GM19025 (cell line): ENCODE data around the gene AP1S3.
A peak's percentile ranks its signal among the peaks of the same experiment; 100 is the strongest.

Experiments
- ATAC-seq: cut with Tn5 transposase; IDR thresholded peaks from one replicate; pipeline ENCODE4 v1.9.1; 2021; ENCODE audit warnings: mild to moderate bottlenecking, low read depth, moderate library complexity; ENCODE audit not compliant: unreplicated experiment

Gene AP1S3

DNA sequence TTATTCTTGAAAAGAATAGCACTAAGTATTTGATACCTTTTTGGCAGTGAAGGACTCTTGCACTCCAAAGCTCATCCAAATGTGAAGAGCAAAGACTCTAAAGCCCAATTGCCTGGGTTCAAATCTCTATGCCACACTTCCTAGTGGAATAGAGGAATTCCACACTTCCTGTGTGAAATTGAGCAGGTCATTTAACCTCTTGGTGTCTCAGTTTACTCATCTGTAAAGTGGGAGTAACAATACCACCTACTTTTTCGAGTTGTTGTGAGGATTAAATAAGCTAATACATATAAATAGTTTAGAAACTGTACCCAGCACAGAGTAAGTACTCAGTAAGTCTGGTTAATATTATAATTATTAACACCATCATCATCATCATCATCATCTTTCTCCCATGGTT is 72.6 kb downstream of the AP1S3 start:
- no peak for ATAC-seq

DNA sequence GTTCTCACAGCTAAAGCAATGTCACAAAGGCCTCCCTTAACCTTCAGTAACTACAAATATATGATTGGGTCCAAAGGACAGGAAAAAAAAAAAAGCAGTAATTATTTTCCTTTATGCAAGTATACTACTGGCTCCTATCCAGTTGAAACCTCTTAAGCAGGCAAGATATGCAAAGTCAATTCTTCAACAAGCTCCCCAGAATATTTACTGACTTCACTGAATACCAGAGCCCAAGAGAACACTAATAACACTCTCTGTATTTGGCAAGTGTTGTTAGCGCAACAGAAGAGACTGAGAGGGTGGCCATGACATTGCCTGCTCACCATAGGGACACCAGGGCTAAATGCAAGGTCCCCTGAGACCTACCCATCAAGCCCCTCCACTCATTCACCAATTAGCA is 74.5 kb downstream of the AP1S3 start:
- no peak for ATAC-seq

DNA sequence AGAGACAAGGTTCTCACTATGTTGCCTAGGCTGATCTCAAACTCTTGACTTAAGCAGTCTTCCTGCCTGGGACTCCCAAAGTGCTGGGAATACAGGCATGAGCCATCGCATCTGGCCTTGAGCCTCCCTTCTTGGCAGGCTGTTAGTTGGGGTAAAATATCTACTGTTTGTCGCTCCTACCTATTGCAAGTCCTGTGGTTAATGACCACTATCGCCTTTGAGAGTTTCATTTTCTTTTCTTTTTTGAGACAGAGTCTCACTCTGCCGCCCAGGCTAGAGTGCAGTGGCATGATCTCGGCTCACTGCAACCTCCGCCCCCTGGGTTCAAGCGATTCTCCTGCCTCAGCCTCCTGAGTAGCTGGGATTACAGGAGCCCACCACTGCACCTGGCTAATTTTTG is 75.6 kb downstream of the AP1S3 start:
- peak; percentile 67 for ATAC-seq

DNA sequence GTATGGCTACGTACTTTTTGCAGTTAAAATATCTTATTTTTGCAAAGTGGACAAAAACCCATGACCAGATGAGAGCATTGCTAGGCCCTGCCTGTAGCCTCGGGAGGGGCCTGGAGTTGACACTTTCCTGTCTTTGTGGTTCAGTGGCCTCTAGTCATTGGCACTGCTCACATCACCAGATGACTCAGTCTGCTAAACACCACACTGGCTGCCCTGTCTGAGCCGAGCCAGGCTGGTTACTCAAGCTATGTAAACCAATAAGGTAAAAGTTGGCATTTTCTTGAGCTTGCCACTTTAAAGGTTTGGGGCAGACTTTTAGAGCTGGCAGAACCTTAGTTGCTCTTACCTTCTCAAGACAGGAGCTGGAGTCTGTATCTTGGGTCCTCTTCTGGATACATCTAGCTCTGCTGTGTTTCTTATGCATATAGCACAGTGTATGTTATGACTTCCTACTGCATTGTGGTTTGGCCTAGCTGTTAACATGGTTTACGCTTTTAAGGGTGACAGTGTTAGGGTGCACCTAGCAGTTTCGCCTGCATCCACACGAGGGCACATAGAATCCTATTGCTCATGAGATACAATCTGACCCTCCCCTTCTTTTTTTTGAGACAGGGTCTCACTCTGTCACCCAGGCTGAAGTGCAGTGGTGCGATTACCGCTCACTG is 76.4 kb downstream of the AP1S3 start:
- ATAC-seq = peak; percentile 71

DNA sequence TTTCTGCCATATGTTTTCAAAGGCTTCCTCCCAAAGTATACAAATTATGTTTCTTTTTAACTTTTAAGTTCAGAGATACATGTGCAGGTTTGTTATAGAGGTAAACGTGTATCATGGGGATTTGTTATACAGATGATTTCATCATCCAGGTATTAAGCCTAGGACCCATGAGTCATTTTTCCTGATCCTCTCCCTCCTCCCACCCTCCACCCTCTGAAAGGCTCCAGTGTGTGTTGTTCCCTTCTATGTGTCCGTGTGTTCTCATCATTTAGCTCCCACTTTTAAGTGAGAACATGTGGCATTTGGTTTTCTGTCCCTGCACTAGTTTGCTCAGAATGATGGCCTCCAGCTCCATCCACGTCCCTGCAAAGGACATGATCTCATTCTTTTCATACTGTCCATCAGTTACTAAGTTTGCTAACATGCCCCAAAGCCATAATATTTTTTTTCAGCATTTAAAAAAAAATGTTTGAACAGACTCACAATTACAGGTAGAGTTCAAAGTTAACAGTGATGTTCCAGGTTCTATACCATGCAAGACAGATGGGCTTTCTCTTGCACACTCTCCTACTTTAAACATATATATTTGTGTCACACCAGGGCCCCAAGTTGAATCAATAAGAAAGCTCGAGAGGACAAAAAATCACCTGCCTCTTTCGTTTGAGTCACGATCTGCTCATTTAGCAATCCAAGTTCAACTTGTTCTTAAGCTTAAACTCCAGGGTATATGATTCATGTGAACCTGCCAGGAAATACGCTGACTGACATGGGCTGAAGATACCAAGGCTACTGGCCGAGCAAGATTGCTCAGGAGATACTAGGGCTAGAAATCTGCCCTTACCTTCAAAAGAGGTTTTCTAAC is 77.6 kb downstream of the AP1S3 start:
- no peak for ATAC-seq

DNA sequence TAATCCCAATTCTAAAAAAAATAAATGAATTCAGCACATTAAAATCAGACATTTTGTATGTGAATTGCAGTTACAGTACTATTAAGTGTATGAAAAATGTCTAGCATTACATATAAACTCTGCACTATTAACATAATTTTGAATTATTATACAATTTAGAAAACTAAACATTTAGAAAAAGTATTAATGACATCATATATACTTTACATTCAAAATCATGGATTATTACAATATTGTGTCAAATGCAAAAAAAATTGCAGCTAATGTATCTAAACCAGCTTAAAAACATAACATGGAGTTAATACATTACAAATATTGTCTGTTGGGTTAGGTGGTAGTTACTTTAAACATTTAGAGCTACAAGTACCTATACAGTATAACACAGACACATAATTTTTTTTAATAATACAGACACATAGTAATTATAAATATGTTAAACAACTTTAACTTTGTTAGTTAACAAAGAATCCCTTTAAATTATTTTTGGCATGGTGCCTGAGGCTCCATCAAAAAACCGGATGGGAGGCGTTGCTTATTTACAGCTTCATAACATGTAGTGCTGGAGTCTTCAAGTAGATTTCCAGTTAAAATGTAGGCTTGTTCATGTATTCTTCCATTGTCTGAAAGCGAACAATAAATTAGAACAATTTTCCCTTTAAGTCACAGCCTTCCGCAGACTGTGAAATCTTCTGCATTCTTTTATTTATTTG is 79.1 kb downstream of the AP1S3 start:
- no peak for ATAC-seq

DNA sequence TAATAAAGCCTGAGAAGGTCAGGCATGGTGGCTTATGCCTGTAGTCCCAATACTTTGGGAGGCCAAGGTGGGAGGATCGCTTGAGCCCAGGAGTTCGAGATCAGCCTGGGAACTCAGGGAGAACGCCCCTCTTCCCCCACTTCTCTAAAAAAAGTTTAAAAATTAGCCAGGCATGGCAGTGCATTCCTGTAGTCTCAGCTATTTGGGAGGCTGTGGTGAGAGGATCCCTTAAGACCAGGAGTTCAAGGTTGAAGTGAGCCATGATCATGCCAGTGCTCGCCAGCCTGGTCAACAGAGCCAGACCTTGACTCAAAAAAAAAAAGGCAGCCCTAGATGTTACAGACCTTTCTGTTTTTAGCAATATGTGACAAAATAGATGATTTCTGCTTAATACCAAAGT is 83.4 kb downstream of the AP1S3 start:
- no peak for ATAC-seq

DNA sequence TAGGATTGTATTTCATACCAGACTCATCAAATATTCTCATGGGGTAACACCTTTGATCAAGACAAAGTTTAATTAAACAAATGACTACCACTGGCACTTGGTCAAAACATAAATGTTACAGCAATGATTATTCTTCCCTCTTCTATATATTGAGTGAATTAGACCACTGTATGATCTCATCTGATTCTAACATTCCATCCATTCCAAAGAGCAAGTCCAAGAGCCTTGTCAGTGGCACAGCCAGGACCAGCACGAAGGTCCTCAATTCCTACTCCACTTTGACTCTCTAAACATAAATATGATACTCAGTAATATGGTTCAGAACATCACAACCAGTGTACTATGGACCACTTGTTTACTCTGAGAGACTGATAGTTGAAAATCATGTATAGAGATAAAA is 86.4 kb downstream of the AP1S3 start:
- no peak for ATAC-seq

DNA sequence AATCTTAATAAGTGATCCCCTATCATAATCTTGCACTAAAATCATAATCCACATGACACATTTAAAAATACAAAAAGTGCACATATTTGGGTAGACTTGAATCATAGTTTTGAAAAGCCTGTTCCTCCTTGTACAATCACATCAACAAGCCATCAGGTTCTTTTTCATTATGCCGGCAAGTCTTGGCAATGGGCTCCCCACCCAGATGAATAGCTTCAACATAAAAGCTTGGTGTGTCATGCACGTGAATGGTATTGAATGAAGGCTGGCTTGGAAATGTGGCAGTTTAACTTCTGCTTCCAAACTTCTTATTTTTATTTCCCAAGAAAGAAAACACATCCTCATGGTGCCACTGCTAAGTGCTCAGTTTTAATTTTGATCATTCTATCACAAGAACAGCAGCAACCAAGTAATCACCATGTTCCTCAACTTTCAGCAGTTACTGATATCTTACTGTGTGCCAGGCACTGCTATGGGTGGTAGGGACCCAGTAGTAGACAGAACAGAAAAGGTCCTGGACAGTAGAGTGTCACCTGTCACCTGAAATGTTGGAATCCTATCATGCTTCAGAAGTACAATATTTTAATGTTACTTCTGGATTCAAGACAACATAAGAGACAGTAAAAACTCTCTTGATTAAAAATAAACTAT is 89.9 kb downstream of the AP1S3 start:
- ATAC-seq = no peak

DNA sequence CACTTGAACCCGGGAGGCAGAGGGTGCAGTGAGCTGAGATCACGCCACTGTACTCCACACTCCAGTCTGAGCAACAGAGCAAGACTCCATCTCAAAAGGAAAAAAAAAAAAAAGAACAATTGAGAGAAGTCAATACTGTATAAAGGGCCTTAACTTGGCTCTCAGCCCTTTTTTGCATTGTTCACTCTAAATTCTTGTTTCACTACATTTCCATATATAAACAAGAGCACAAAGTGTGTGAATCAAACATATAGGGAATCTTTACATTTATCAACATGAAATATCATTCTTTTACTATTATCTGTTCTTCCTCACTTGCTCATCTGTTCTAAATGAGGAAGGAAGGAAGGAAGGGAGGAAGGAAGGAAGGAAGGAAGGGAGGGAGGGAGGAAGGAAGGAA is 90.8 kb downstream of the AP1S3 start:
- no peak for ATAC-seq

DNA sequence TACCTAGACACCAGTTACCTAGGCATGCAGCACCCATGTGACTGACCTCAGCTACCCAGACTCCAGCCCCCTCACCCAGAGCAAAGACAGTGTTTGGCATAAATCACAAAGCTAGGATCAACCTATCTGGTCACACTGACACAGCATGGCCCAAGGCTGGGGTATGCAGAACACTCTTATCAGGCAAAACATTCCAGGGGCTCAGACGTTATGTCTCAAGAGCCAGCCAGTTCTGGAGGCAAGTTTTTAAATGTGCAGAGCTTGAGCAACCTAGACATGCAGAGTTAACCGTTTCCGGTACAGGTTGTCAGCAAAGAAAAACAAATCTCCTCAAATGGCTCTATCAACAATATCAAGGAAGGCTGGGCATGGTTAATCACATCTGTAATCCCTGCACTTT is 92.8 kb downstream of the AP1S3 start:
- no peak for ATAC-seq

DNA sequence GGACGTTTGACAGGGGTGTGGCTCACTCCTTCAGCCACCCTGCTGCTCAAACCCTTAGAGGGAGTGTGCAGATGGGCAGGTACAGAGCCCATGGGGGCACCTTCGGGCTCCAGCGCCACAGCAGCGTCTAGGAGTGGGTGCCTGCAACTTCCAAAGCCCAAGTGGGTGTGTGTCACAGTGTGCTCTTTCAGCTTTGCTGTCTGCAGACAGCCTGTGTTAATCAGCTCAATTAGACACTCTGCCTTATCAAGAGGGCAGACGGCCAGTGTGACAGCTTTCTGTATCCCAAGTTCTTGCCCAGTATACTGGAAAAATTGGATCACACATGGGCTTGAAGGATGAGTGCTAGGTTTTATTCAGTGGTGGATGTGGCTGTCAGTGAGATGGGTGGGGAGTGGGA is 96.7 kb downstream of the AP1S3 start:
- ATAC-seq = no peak

DNA sequence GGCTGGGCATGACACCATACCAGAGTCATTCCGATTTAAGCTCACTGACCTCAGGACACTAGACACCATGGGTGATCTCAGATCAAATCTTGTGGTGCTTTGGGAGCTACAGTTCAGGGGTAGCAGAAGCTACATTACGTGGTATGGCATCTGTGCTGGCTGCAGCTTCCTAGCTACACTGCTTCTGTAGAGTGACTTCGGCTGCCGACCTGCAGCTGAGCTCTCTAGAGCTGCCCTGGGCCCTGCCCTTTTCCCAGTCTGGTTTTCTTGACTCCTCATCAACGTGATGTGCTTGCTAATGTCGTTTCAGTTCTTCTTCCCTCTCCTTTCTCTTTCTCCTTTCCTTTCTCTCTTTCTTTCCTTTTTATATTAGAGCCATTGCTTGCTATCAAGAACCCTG is 100.2 kb downstream of the AP1S3 start:
- ATAC-seq = no peak

DNA sequence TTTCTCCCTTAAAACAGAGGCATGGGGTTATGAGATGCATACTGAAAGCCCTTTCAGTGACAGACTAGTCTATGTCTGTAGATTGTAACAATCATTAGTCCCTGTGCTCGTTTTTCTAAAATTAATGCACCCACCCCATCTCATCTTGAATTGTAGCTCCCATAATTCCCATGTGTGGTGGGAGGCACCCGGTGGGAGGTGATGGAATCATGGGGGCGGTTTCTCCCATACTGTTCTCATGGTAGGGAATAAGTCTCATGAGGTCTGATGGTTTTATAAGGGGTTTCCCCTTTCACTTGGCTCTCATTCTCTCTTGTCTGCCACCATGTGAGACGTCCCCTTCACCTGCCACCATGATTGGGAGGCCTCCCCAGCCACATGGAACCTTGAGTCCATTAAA is 100.9 kb downstream of the AP1S3 start:
- ATAC-seq = no peak

DNA sequence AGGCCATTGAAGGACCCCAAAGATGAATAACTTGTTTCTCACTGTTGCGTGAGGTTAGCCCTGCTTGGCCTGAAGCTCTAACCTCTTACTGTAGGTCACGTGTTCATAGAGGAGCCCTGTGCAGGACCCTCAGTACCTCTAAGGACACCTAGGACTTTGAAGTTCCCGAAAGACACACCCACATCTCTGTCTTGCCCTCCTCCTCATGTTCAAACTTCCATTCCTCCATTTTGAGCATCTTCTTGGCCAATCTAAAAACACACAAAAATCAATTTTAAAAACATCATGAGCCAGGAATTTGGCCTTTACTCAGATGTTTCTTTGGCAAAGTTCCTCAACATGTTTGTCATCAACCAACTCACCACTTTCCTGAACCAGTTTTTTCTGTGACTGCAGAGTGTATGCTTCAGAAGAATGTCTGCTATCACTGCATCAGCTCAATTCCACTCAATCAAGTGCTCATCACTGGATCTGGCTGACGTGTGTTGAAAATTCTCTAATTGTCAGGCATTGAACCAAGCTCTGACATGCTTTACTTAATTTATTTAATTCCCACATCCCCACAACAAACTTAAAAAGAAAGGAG is 101.6 kb downstream of the AP1S3 start:
- no peak for ATAC-seq

DNA sequence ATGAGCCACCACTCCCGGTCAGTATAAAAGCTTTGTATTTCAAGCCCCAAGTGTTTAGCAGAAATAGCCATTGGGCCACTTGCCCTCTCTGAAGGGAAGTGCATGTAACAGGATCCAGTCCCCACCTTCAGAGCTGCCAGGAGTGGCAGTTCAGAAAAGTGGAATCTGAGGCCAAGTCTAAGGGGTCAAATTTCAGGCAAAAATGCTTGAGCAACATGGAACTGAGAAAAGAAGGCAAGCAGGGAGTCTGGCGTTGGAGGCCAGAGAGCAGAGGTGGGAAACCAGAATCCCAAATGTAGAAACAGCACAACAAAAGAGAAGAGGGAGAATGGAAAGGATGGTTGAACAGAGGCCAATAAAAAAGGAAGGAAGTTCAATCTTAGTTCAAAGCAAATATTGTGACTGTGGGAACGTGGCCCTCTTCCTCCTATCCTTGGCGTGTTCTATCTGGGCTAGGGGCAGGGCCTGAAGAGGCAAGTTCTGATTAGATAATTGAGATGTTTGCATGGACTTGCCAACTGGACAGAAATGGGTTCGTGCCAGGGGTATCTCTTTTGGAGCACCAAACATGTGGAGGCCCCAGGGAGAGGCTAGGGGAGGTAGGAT is 102.2 kb downstream of the AP1S3 start:
- ATAC-seq = no peak

DNA sequence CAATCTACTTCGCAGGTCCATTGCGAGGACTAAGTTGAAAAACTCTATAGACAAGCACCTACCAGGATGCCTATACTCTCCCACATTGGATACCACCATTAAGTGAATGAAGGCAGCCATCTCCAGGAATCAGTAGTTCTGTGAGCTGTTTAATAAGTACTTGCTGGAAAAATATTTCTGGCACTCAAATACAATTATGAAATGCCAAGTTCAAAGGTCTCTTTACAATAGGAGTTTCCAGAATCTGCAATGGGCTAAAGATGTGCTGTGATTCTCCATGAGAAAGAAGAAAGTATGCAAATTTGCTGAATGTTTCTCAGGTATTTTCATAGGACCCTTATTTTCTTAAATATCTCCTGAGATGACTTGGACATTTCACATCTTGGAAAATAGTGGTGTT is 103.0 kb downstream of the AP1S3 start:
- ATAC-seq = no peak

DNA sequence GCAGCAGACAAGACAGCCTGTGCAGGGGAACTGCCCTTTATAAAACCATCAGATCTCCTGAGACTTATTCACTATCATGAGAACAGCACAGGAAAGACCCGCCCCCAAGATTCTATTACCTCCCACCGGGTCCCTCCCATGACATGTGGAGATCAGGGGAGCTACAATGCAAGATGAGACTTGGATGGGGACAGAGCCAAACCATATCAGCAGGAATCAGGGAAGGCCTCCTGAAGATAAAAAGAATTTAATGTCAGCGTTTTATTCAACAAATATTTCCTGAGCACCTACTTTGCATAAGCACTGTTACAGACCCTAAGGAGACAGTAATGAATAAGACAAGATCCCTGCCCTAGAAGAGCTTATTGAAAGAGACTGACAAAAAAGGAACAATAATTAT is 105.0 kb downstream of the AP1S3 start:
- no peak for ATAC-seq

DNA sequence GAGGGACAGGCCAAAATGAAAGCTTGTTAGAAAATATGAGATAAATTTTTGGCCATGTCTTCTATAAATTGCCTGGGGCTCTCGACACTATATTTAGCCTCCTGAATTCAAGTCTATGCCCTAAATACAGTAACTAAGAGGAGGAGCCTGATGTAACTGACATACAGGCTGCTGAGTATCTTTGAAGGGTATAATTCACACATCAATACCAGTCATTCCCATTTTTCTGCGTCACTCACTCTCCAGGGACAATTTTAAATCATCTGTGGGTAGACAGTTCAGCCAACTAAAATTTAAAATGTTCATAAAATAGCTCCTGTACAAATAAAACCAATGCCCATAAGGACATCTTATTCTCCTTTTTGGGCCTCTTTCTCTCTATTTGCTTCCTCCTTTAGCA is 105.9 kb downstream of the AP1S3 start:
- no peak for ATAC-seq

DNA sequence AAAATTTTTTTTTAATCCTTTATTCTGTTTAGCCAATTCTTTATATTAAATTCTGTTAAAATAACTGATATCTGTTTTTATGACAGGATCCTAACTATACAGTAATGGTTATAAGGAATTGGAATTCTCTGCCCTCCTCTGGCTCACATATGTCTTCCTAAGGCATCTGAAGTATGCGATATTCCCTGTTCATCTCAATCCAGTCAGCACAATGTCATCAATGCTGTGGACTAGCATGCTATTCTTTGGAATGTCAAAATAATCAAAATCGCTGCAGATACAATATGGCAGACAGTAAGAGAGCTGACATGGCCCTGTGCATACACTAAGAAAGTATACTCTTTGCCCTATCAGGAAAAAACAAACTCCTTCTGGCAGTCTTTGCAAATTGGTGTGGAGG is 107.6 kb downstream of the AP1S3 start:
- ATAC-seq = no peak
